Right lobe of liver (tissue), 6 donors: ENCODE measurements around the gene RANBP3. TPM values are rescaled to one million over a fixed set of nuclear protein-coding genes. Genes with fewer than 3 reads are reported as not detected.
"Not testable (repeated sequence)": the region's sequence is repeated elsewhere in the genome, so short reads cannot be mapped to it uniquely, and the experiment has no call there.

Source experiments
- ATAC-seq, 4 donors: fragments of 200-7000 bp; cut with Tn5 transposase; one replicate each; pipeline ENCODE4 v1.9.1; 2020; ENCODE audit warnings: mild to moderate bottlenecking in 4 of 4, moderate library complexity in 4 of 4
- DNase-seq, 3 donors: peaks; one replicate each; pipeline ENCODE4 v3.0.0-alpha.2; 2020
- H3K27ac ChIP-seq, 3 donors: fragments of 200-600 bp; one replicate each; pipeline ENCODE4 v1.8.0; 2022
- H3K27me3 ChIP-seq, 2 donors: fragments of 200-600 bp; one replicate each; pipeline ENCODE4 v1.8.0; 2022
- H3K36me3 ChIP-seq, 4 donors: fragments of 200-600 bp; sonication (generic) in 1 of 4; one replicate each; pipeline versions ENCODE4 v1.5.1 to v1.8.0; 2017 to 2022; ENCODE audit warnings: control low read depth in 1 of 4
- H3K4me1 ChIP-seq, 4 donors: fragments of 200-600 bp; sonication (generic) in 1 of 4; one replicate each; pipeline versions ENCODE4 v1.5.1 to v1.8.0; 2017 to 2022; ENCODE audit warnings: control low read depth in 1 of 4
- H3K4me3 ChIP-seq, 3 donors: fragments of 200-600 bp; one replicate each; pipeline ENCODE4 v1.8.0; 2022
- H3K9me3 ChIP-seq, 4 donors: fragments of 200-600 bp; sonication (generic) in 1 of 4; one replicate each; pipeline versions ENCODE4 v1.5.1 to v1.8.0; 2017 to 2022; ENCODE audit warnings: control low read depth in 1 of 4
- CTCF ChIP-seq, 4 donors: fragments of 200-600 bp in 3 of 4; fragments of 450-650 bp in 1 of 4; IDR thresholded peaks; one replicate each; pipeline versions ENCODE4 v1.5.1 to v1.8.0; 2016 to 2022; ENCODE audit warnings: antibody characterized with exemption in 4 of 4, mild to moderate bottlenecking in 2 of 4
- POLR2A ChIP-seq: fragments of 450-650 bp; IDR thresholded peaks from one replicate; pipeline ENCODE4 v1.6.1; 2017; ENCODE audit warnings: antibody characterized with exemption, mild to moderate bottlenecking
- WGBS: methylation state at CpG from one replicate; pipeline ENCODE4 v1.1.6; 2018; ENCODE audit warnings: low coverage, low lambda C conversion rate; ENCODE audit not compliant: insufficient coverage; ENCODE audit errors: missing lambda C conversion rate; 5-methylcytosine and 5-hydroxymethylcytosine counted together
- intact Hi-C, 2 donors: fragments of 100-400 bp; cut with DNase I; formaldehyde crosslinking; loops; one replicate each; pipeline versions ENCODE4 v1.11.2 to v1.14.1; 2022
- total RNA-seq, 6 experiments: library from RNA; depleted of rRNA in 2 of 6; stranded (reverse); fragments of >200 nt in 2 of 6; fragmentation: NEBNext Ultra II Directional in 3 of 6; extraction: Animal tissue kit (Norgen Biotek cat#: 25700) in 3 of 6; gene quantifications; one replicate each; pipeline versions ENCODE4 v1.1.0 to v1.2.4, GENCODE V29; 2016 to 2023
- donor health status: DM: no; HTN: yes; CAD: no.
- donor health status: DM: no; HTN: no; CAD: no.
- donor health status: DM: no; HTN: no; CAD: no.
- donor health status: DM: no; HTN: yes; CAD: no.
- donor health status: DM: no; HTN: yes; CAD: no.

RANBP3 gene
- total RNA-seq, 6 experiments from 2014 or later, result 21.7 to 49.5 (median 24.5) TPM

GRCh38 chr19:6010107-6010506 lies 32.2 kb upstream of the RANBP3 start:
- 92% methylated on average over 2 of the region's 16 CpGs for WGBS
- DNase-seq, result peak in 1 of 3 donors; percentile 43
- no peak for ATAC-seq

GRCh38 chr19:6007866-6008265 lies 29.9 kb upstream of the RANBP3 start:
- Histone ChIP-seq H3K27ac (no peak overlapping the region), H3K27me3 (no peaks in the 10 kb centered on the region), H3K36me3 (no peaks in the 10 kb centered on the region), H3K4me3 (no peak overlapping the region), H3K4me1 (no peaks in the 10 kb centered on the region), H3K9me3 (no peaks in the 10 kb centered on the region)
- DNase-seq (no peak), ATAC-seq (no peak)
- intact Hi-C loops, result no loop called here
- TF ChIP-seq POLR2A (no peak), CTCF (IDR thresholded peaks at IDR 0.05) (no peak)
- 94% methylated on average over 9 of the region's 26 CpGs for whole genome bisulfite sequencing

More at GRCh38 chr19:6010107-6010506, 32.2 kb upstream of the RANBP3 start:
- intact Hi-C loops, result no loop called here
- Histone ChIP-seq H3K4me3 (no peak overlapping the region), H3K9me3 (no peaks in the 10 kb centered on the region), H3K4me1 (no peaks in the 10 kb centered on the region), H3K27me3 (no peaks in the 10 kb centered on the region), H3K36me3 (no peaks in the 10 kb centered on the region), H3K27ac (no peak overlapping the region)
- TF ChIP-seq CTCF (IDR thresholded peaks at IDR 0.05), result no peak
- TF ChIP-seq POLR2A, result no peak

DNA sequence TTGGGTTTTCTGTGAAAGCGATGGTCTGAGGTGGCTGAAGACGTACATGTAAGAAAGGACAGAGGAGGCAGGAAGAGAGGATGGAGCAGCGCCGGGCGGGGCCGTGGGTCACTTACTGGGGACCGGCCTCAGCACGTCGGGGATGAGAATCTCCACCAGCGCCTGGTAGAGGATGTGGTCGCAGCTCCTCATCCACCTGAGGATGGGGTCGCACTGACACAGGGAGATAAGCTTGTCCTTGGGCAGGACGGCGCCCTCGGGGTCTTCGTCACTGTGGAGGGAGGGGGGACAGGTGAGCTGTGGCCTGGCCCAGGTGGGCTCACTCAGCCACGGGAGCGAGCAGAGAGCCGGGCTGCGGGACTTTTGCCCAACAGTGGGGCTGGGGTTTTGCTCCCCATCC lies 29.0 kb upstream of the RANBP3 start:
- TF ChIP-seq POLR2A, result no peak
- no peak for TF ChIP-seq CTCF (IDR thresholded peaks at IDR 0.05)
- Histone ChIP-seq H3K27me3 (no peaks in the 10 kb centered on the region), H3K27ac (no peak overlapping the region), H3K9me3 (no peaks in the 10 kb centered on the region), H3K36me3 (no peaks in the 10 kb centered on the region), H3K4me1 (no peaks in the 10 kb centered on the region), H3K4me3 (no peak overlapping the region)
- DNase-seq, result no peak
- ATAC-seq, result no peak
- WGBS, result 92% methylated on average over 5 of the region's 20 CpGs
- intact Hi-C loops, result no loop called here

DNA sequence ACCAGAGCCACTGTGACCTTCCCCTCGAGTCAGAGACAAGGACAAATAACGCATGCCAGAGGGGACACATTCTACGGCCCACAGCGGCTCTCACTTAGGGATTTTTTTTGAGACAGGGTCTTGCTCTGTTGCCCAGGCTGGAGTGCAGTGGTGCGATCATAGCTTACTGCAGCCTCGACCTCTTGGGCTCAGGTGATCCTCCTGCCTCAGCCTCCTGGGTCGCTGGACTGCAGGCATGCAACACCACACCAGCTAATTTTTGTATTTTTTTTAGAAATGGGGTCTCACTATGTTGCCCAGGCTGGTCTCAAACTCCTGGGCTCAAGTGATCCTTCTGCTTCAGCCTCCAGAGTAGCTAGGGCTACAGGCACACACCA lies 28.1 kb upstream of the RANBP3 start:
- ATAC-seq, H3K27ac ChIP-seq, H3K4me1 ChIP-seq, intact Hi-C loops, H3K36me3 ChIP-seq, DNase-seq, H3K27me3 ChIP-seq, H3K4me3 ChIP-seq, H3K9me3 ChIP-seq: not testable (repeated sequence)
- WGBS, result 93% methylated on average over 3 of the region's 7 CpGs

GRCh38 chr19:6005321-6006069 lies 27.6 kb upstream of the RANBP3 start:
- Histone ChIP-seq H3K27me3 (no peaks in the 10 kb centered on the region), H3K9me3 (no peaks in the 10 kb centered on the region), H3K4me1 (no peaks in the 10 kb centered on the region), H3K27ac (no peak overlapping the region), H3K36me3 (no peaks in the 10 kb centered on the region), H3K4me3 (no peak overlapping the region)
- ATAC-seq (no peak), DNase-seq (no peak)
- 40% methylated on average over 1 of the region's 18 CpGs for WGBS
- intact Hi-C loops, result no loop called here
- TF ChIP-seq POLR2A (no peak), CTCF (IDR thresholded peaks at IDR 0.05) (no peak)
